Measurements from ENCODE around the gene RCAN2.

RCAN2 gene

DNA sequence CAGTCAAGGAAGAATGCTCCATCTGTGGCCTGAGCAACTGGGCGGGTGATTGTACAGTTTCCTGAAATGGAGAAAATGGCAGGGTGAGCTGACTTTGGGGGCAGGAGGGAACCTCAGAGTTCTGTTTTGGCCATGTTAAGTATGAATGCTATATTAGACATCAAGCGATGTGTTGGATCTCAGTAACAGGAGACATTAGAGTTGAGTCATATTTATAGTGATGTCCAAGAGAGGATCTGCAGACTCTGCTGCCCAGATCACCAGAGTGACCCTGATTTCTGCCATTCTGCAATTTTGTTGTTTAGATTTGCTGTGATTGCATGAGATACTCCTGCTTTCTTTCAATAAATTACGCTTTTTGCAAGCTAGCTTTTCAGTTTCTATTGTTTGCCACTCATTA lies 189.1 kb downstream of the RCAN2 start:
- H3K36me3 Mint-ChIP-seq = no peaks in the 10 kb centered on the region
- CTCF ChIA-PET = no interaction called here
- H3K9me3 Mint-ChIP-seq = no peaks in the 10 kb centered on the region
- no peak overlapping the region for H3K27ac Mint-ChIP-seq
- DNase-seq = no peak
- H3K4me3 Mint-ChIP-seq = no peak overlapping the region
- H3K4me1 Mint-ChIP-seq = no peaks in the 10 kb centered on the region
- H3K27me3 Mint-ChIP-seq = peaks cover 8% of the 10 kb centered on the region

DNA sequence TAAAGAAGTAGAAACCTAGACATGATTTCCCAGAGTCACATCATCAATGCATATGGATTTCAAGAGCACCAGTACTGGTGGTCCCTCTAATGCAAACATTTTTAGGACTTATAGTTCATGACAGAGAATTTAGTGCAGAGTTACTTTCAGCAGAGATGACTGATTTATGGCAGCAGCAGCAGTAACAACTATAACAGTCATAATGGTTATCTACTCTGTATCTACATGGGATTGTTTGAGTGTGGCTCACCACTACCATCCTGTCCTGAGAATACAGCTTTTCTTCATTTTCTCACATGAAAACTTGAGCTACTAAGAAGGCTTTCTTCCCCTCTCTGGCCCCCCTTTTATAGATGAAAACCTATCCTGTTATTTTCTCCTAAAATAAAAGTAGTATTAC lies 192.0 kb downstream of the RCAN2 start:
- CTCF ChIA-PET = no interaction called here
- Mint-ChIP-seq H3K4me1 (no peaks in the 10 kb centered on the region), H3K4me3 (no peak overlapping the region)

DNA sequence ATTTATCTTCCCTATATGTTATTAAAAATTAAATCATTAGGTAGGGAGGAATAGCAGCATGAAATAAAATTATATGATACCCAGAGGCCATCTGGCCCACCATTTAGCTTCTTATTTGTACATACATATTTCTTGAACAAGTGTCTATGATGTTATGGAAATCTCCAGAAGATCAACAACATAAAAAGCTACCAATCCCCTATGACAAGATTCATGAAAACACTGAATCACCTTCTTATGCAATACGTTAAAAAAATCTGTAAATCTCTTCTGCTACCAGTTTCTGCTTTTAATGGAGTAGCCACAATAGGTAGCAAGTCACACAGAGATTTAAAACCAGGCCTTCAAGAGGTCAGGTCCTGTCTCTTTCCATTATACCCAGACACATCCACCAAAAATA lies 194.7 kb downstream of the RCAN2 start:
- no peak for DNase-seq
- no peaks in the 10 kb centered on the region for H3K36me3 Mint-ChIP-seq
- no peak overlapping the region for H3K27ac Mint-ChIP-seq
- H3K4me1 Mint-ChIP-seq = no peaks in the 10 kb centered on the region
- no peaks in the 10 kb centered on the region for H3K9me3 Mint-ChIP-seq
- CTCF ChIA-PET = no interaction called here
- peaks cover 11% of the 10 kb centered on the region for H3K27me3 Mint-ChIP-seq
- no peak overlapping the region for H3K4me3 Mint-ChIP-seq

More for the DNA sequence above, 192.0 kb downstream of the RCAN2 start:
- Mint-ChIP-seq H3K9me3 (no peaks in the 10 kb centered on the region), H3K27me3 (peaks cover 10% of the 10 kb centered on the region), H3K36me3 (no peaks in the 10 kb centered on the region), H3K27ac (no peak overlapping the region)
- no peak for DNase-seq

DNA sequence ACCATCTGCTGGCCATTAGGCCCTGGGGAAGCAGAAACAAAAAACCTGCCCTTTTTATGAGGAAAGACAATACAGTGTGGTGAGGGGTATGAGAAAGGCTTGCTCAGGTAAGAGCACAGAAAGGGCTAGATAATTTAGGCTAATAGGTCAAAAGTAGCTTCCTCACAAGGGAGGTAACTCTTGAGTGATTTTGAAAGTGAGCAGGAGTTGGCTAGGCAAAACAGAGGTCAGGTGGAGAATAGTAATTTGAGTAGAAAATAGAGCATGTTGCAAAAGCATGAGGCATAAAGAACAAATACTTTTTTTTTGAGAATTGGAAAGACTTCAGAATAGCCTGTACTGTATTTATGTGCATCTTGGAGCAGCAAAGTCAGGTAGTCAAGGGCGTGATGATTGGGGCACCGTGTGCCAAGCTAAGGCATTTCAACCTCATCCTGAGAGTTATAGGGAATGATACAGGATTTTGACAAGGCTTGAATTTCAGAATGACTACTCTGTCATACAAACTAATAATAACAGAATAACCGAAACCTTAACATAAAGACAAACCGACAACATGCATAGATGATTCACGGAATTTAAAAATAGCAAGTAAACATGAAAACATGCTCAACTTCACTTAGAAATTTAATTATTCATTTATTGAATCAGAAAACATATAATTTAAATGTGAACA lies 197.5 kb downstream of the RCAN2 start:
- CTCF ChIA-PET = no interaction called here
- Mint-ChIP-seq H3K27me3 (peaks cover 23% of the 10 kb centered on the region), H3K27ac (no peak overlapping the region), H3K4me1 (no peaks in the 10 kb centered on the region), H3K4me3 (no peak overlapping the region), H3K36me3 (no peaks in the 10 kb centered on the region), H3K9me3 (no peaks in the 10 kb centered on the region)
- DNase-seq = no peak

DNA sequence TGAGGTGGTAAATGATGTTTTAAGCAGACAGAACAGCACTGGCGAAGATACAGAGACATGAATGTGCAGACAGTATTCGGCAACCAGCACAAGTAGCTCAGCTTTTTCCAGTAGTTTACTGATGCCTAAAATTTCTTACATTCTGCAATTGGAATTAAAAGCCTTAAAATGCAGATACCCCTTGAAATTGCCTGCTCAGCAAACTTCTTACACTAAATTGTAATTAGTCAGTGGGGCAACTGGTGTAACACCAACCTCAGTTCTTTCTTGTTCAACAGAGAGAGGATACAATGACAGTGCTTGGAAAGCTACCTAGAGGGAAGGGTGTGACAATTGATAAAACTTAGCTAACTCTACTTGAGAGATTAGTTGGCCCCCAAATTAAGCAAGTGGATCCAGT lies 199.4 kb downstream of the RCAN2 start:
- H3K36me3 Mint-ChIP-seq = no peaks in the 10 kb centered on the region
- no peak for DNase-seq
- H3K4me3 Mint-ChIP-seq = no peak overlapping the region
- CTCF ChIA-PET = no interaction called here
- peaks cover 23% of the 10 kb centered on the region for H3K27me3 Mint-ChIP-seq
- H3K9me3 Mint-ChIP-seq = no peaks in the 10 kb centered on the region
- H3K27ac Mint-ChIP-seq = no peak overlapping the region
- no peaks in the 10 kb centered on the region for H3K4me1 Mint-ChIP-seq

DNA sequence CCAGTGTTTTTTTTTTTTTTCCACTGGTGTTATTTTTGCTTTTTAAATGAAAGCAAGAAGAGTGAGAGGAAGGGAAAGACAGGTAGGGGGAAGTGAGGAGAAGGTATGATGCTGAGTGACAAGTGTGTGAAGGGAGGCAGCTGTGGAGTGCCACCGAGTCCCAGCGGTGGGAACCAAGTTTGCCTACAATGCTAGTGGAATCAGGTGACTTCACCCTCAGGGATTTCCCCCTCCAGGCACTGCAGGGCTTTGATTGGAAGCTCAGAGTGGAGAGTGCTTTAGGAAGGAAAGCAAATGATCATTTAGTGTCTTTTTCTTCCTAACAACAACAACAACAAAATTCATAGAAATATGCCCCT lies 200.0 kb downstream of the RCAN2 start:
- CTCF ChIA-PET = no interaction called here
- Mint-ChIP-seq H3K27ac (no peak overlapping the region), H3K36me3 (no peaks in the 10 kb centered on the region), H3K4me3 (no peak overlapping the region), H3K27me3 (peaks cover 23% of the 10 kb centered on the region), H3K4me1 (no peaks in the 10 kb centered on the region), H3K9me3 (no peaks in the 10 kb centered on the region)
- DNase-seq = no peak

DNA sequence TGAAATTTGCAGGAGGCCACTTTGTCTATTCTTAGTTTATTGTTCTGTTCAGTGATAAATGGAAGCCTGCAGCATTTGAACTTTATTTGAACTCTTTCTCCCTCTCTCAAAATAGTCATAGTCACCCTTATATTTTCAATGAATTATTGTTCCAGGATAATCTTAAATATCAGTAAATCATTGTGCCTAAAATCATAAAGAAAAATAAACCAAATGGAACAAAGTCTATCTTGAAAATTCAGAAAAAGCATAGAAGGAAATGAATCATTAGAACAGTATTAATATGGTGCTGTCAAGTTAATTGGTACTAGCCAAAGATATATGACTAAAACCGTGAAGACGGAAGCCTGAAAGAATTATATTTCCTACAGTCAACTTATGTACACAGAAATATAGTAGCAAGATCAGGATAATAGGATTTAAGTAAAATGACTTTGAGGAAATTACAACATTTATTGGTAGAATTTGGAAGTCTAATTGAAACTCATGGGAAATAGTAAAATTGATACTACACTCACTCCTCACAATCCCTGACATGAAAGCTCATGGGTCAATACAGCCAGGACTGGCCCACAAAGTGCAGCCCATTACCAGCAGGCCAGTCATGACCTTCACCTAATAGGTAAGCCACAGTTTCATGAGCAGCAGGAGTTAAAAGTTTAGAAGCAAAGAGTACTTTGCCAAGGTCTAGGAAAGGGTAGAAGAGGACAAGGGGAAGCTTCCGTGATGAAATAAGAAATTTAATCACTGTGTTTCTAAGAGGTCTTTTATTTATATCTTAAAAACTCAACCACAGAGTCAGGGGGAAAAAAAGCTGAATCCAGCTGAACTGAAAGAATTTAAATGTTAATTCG lies 200.6 kb downstream of the RCAN2 start:
- H3K4me3 Mint-ChIP-seq = no peak overlapping the region
- no peaks in the 10 kb centered on the region for H3K9me3 Mint-ChIP-seq
- peaks cover 22% of the 10 kb centered on the region for H3K27me3 Mint-ChIP-seq
- CTCF ChIA-PET = no interaction called here
- DNase-seq = no peak
- no peak overlapping the region for H3K27ac Mint-ChIP-seq
- no peaks in the 10 kb centered on the region for H3K4me1 Mint-ChIP-seq
- no peaks in the 10 kb centered on the region for H3K36me3 Mint-ChIP-seq

DNA sequence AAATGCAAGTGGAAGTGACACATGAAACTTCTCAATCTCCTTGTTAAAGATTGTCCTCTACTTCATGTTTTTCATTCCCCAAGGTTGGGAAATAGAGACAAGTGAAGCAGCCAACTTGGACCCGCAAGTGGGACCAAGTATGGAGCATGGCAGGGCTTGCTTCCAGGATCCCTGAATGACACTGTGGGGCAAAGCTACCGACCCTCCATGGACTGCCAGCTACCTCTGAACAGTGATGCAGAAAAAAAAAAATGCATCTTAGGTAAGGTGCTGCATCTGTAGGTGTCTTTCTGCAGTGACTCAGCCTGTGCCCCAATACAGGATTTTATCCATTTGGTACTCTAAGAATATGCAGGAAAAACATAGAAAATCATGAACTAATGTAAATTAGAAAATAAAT lies 201.4 kb downstream of the RCAN2 start:
- CTCF ChIA-PET = no interaction called here
- Mint-ChIP-seq H3K4me1 (no peaks in the 10 kb centered on the region), H3K27ac (no peak overlapping the region), H3K4me3 (no peak overlapping the region), H3K36me3 (no peaks in the 10 kb centered on the region), H3K9me3 (no peaks in the 10 kb centered on the region), H3K27me3 (peaks cover 15% of the 10 kb centered on the region)
- no peak for DNase-seq

DNA sequence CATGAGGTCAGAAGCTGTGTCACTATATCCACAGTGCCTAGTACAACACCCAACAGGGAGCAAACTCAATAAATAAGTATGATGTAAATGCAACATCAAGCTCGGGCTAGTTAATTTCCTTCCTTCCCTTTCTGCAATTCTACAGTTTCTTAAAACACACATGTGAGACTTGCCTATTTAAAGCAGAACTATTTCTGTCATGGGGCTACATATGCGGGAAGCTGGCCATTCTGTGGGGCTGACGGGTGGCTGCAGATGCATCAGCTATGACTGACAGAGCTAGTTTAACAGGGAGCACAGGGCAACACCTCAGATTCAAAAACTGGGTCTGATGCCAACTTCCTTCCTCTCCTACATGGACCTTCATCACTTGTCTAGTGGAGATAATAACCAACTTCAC lies 202.4 kb downstream of the RCAN2 start:
- Mint-ChIP-seq H3K4me1 (no peaks in the 10 kb centered on the region), H3K27ac (no peak overlapping the region), H3K4me3 (no peak overlapping the region), H3K36me3 (no peaks in the 10 kb centered on the region), H3K27me3 (peaks cover 14% of the 10 kb centered on the region), H3K9me3 (no peaks in the 10 kb centered on the region)
- DNase-seq = no peak
- CTCF ChIA-PET = interaction anchor here (0.6 to 0.7 kb wide), 2 partner anchors 73 to 304 kb away, joined by 3 read pairs; no protein-coding TSS in a partner anchor

DNA sequence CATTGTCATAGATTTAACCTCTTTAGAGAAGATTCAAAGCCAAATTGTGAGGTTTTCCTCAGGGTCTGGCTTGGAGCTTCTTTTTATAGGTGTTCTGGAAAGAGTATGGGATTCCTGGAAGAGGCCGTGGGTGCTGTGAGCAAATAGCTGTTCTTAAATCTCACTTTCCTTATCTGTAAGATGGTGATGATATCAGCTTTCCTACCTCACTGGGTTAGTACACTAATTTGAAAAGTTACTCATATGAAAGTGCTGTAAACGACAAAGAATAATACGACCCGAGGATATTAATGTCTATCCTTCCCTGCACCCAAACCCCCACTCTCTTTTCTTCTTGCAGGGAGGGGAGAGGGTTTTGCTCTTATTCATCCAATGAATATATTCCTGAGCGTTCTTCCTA lies 203.6 kb downstream of the RCAN2 start:
- no peak for DNase-seq
- Mint-ChIP-seq H3K4me1 (no peaks in the 10 kb centered on the region), H3K4me3 (no peak overlapping the region), H3K27me3 (peaks cover 14% of the 10 kb centered on the region), H3K27ac (no peak overlapping the region), H3K36me3 (no peaks in the 10 kb centered on the region), H3K9me3 (no peaks in the 10 kb centered on the region)
- CTCF ChIA-PET = no interaction called here

DNA sequence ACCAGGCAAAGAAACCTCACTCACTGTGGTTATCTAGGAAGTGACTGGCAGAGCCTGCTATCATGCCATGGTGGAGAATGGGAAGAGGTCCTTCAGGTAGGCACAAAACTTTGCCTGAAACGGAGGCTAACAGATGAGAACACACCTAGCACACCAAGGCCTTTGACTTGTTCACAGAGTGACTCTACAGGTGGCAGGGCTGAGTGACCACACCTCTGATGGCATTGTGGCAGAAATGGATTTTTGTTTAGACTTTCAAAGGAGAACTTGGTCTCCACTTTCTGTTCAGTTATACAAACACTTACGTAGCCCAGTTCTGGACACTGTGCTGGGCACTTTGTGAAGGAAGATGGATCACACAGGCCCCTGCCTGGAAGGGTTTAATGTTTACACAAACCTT lies 204.2 kb downstream of the RCAN2 start:
- H3K36me3 Mint-ChIP-seq = no peaks in the 10 kb centered on the region
- H3K27me3 Mint-ChIP-seq = peaks cover 14% of the 10 kb centered on the region
- CTCF ChIA-PET = no interaction called here
- H3K27ac Mint-ChIP-seq = no peak overlapping the region
- no peaks in the 10 kb centered on the region for H3K4me1 Mint-ChIP-seq
- no peak for DNase-seq
- no peaks in the 10 kb centered on the region for H3K9me3 Mint-ChIP-seq
- H3K4me3 Mint-ChIP-seq = no peak overlapping the region

DNA sequence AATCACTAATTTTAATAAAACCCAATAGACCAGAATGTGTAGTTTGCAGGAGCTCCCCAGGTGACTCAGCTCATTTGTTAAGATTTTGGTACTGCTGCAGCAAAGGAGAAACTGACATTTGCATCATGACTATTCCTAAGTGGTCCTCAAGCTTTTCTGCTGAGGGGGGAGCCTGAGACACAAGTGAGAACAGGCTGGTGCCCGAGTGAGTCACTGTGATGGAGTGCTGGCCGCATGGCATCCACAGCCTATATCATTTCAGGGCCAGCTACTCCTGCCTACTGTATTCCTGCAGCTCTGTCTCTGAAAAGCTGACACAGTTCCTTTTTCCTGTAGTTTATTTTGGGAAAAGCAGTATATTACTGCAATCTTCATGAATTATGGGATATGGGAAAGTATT lies 206.8 kb downstream of the RCAN2 start:
- Mint-ChIP-seq H3K4me1 (no peaks in the 10 kb centered on the region), H3K27me3 (no peaks in the 10 kb centered on the region), H3K27ac (no peak overlapping the region), H3K9me3 (no peaks in the 10 kb centered on the region), H3K4me3 (no peak overlapping the region), H3K36me3 (no peaks in the 10 kb centered on the region)
- no peak for DNase-seq
- CTCF ChIA-PET = no interaction called here

DNA sequence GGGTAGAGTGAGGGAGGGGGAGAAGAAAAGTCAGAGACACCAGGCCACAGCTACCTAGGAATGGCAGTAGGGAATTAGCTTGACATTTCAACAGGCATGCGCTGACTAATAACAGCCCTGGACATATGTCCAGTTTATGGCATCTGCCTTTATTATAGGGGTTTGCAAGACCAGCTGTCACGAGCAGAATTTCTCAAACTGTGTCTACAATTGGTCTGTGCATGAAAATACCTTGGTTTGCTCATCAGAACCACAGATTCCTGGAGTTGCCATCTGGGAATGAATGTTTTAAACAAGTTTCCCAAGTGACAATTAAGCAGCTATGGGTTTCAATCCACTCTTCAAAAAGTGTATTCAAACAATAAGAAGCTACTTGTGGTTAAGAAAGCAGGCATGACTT lies 210.1 kb downstream of the RCAN2 start:
- no peaks in the 10 kb centered on the region for H3K36me3 Mint-ChIP-seq
- H3K27ac Mint-ChIP-seq = no peak overlapping the region
- no peaks in the 10 kb centered on the region for H3K9me3 Mint-ChIP-seq
- no peak overlapping the region for H3K4me3 Mint-ChIP-seq
- no peaks in the 10 kb centered on the region for H3K27me3 Mint-ChIP-seq
- CTCF ChIA-PET = no interaction called here
- DNase-seq = no peak
- no peaks in the 10 kb centered on the region for H3K4me1 Mint-ChIP-seq

DNA sequence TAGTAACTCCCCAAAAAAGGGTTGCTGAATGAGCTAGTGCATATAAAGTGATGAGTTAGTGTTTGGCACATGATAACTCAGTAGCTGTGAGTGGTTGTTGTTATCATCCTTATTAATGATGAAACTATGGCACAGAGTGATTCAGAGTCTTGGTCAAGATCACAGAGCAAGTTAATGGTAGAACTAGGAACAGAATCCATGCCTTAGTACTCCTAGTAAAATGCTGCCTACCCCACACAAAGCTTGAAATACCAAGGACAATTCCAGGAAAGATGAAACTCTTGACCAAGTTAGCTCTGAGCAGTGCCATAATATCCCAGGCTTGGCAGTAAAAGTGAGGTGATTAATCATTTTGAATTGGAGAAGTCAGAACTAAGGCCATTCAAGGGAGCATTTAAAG lies 211.4 kb downstream of the RCAN2 start:
- CTCF ChIA-PET = no interaction called here
- no peak overlapping the region for H3K27ac Mint-ChIP-seq
- H3K9me3 Mint-ChIP-seq = no peaks in the 10 kb centered on the region
- H3K4me3 Mint-ChIP-seq = no peak overlapping the region
- no peaks in the 10 kb centered on the region for H3K36me3 Mint-ChIP-seq
- DNase-seq = no peak
- no peaks in the 10 kb centered on the region for H3K27me3 Mint-ChIP-seq
- H3K4me1 Mint-ChIP-seq = no peaks in the 10 kb centered on the region

DNA sequence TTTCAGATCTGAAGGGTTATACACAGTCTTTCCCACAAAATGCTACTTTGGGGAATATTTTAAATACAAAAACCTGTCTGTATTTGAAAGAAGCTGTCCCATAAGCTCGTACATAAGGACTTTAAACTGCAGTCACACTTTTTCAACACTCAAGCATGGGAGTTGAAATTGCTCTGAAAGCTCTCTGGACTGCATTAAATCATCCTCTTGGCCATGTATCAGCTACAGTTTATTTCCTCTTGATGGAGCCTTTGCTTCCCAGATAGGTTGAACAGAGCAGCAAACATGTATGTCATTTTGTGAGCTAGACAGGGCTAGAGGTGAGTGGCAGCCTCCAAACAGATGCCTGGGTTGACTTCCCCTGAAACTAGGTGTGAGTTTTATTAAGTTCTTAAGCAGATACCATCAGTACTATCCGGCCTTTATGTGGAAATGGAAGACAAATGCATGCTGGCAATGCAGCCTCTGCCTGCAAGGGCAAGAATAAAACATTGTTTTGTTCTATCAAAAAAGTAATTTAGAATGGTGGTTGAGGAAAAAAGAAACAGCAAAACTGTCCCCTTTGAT lies 214.6 kb downstream of the RCAN2 start:
- Mint-ChIP-seq H3K36me3 (no peaks in the 10 kb centered on the region), H3K4me3 (no peak overlapping the region), H3K27me3 (peaks cover 4% of the 10 kb centered on the region), H3K9me3 (no peaks in the 10 kb centered on the region), H3K27ac (no peak overlapping the region), H3K4me1 (no peaks in the 10 kb centered on the region)
- no peak for DNase-seq
- CTCF ChIA-PET = no interaction called here
